ENCODE data around the gene LUC7L.

Gene LUC7L, protein sequence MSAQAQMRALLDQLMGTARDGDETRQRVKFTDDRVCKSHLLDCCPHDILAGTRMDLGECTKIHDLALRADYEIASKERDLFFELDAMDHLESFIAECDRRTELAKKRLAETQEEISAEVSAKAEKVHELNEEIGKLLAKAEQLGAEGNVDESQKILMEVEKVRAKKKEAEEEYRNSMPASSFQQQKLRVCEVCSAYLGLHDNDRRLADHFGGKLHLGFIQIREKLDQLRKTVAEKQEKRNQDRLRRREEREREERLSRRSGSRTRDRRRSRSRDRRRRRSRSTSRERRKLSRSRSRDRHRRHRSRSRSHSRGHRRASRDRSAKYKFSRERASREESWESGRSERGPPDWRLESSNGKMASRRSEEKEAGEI
- 67.3 to 155 (median 128) reads per million in 9 experiments for total RNA-seq

DNA sequence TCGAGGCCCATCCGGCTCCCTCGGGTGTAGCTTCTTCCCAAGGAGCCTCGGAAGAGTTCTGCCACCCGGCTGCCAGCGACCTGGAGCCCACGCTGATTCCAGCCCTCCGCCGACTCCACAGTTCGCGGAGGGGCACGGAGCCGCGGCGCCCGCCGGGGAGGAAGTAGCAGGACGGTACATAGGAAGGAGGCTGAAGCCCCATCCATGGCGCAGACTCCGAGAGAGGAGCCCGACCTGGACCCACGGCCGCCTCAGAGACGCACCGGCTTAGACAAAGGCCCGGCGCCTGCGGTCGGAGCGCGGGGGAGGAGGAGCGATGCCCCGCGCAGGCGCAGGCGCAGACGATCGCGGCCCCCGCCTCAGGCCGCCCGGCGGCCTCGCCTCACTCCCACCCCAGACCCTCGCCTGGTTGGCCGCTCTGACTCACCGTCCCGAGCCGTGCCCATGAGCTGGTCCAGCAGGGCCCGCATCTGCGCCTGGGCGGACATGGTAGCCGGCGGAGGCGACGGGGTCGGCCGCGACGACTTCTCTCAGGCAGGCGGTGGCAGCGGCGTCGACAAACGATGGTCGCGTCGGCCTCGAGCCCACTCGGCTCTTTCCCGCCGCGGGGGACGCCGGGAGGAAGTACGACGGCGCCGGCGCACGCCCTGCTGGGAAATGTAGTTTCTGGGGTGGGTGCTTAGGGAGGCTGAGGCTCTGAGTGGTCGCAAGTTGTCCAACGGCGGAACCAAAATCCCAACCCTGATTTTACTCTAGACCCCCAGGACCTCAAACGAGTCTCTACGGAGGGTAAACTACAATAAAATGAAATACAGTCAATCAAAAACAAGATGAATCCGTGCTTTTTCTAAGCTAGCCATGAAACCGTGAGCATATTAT is at the start of gene LUC7L:
LUC7L (minus strand) TSS at position 598 of the 879 bp plus-strand sequence; CDS start at position 488, 110 bp downstream.
- Mint-ChIP-seq H3K36me3 (ENCODE audit: insufficient read depth) (peaks cover 58% of the 10 kb centered on the region), H3K27ac (peak within 1 kb of the TSS; percentile 93 to 94), H3K4me1 (ENCODE audit: low read depth in 2 of 2) (peaks cover 13 to 14% of the 10 kb centered on the region in 2 donors), H3K27me3 (no peaks in the 10 kb centered on the region), H3K4me3 (peak within 1 kb of the TSS; percentile 86 to 87), H3K9me3 (no peaks in the 10 kb centered on the region)
- peak; percentile 89 for ATAC-seq (replicated peaks)
- DNase-seq = peak; percentile 78 to 85 (median 80)

DNA sequence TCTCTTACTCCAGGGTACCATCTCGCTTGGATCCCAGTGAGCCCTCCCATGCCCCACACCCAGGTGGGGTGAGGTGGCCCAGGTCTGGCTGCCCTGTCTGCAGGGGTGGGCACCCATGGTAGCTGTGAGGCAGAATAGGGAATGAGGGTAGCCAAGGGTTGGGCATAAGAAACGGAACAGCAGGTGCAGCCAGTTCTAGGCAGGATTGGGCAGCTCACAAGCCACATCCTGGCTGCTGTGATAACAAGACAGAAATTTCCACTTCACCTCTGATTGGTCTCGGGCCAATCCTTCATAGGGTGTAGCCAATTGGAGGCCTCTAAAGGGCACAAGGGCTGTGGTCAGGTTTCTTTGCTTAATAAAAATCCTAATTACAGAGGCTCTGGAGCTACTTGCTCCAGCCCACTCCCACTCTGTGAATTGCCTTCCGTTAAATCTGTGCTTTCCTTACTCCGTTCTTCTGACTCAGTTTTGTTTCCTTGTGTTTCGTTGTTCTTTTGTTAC is 49.7 kb upstream of the LUC7L start:
- H3K27ac Mint-ChIP-seq = no peak overlapping the region
- no peak overlapping the region for H3K4me3 Mint-ChIP-seq
- DNase-seq (peak; percentile 11 to 29 (median 19)), ATAC-seq (replicated peaks) (peak; percentile 74)
- peaks cover 7% of the 10 kb centered on the region in 2 donors for H3K4me1 Mint-ChIP-seq (ENCODE audit: low read depth in 2 of 2)
- peaks cover 5% of the 10 kb centered on the region for H3K36me3 Mint-ChIP-seq (ENCODE audit: insufficient read depth)
- H3K9me3 Mint-ChIP-seq = no peaks in the 10 kb centered on the region
- H3K27me3 Mint-ChIP-seq = peaks cover 6 to 40% of the 10 kb centered on the region in 2 donors

GRCh38 chr16:276426-277077 is 47.3 kb upstream of the LUC7L start:
- no peak overlapping the region for H3K27ac Mint-ChIP-seq
- peaks cover 6 to 34% of the 10 kb centered on the region in 2 donors for H3K27me3 Mint-ChIP-seq
- H3K4me1 Mint-ChIP-seq (ENCODE audit: low read depth in 2 of 2) = peaks cover 7% of the 10 kb centered on the region in 2 donors
- no peaks in the 10 kb centered on the region for H3K9me3 Mint-ChIP-seq
- no peak for DNase-seq
- peak overlapping the region; percentile 61 to 74 for H3K4me3 Mint-ChIP-seq
- no peak for ATAC-seq (replicated peaks)
- H3K36me3 Mint-ChIP-seq (ENCODE audit: insufficient read depth) = no peaks in the 10 kb centered on the region

DNA sequence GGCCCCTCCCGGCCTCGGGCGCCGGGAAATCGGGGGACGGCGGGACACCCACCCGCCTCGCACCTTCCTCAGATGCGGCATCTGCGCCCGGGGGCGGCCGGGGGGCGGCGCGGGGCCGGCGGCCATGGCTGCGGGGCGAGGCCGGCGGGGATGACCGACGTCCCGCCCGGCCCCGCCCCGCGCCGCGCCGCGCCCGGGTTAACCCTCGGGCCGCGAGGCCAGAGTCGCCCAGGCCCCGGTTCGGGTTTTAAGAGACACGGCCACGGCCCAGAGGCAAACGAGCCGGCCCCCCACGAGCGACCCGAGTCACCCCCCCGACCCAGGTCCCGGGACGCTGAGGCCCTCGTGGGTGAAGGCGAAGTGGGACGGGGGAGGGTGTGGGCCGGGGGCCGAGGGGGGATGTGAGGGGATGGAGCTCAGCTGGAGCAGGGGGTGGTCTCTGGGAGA is 46.6 kb upstream of the LUC7L start, which contains the start of gene RGS11:
RGS11 (minus strand) TSS at position 159 of the 447 bp plus-strand sequence; CDS start at position 126, 33 bp downstream.
- Mint-ChIP-seq H3K4me3 (peak within 1 kb of the TSS; percentile 61 to 74), H3K27me3 (peaks cover 6 to 29% of the 10 kb centered on the region in 2 donors), H3K27ac (no peak within 1 kb of the TSS), H3K36me3 (ENCODE audit: insufficient read depth) (no peaks in the 10 kb centered on the region), H3K9me3 (no peaks in the 10 kb centered on the region), H3K4me1 (ENCODE audit: low read depth in 2 of 2) (peaks cover 5 to 7% of the 10 kb centered on the region in 2 donors)
- DNase-seq (no peak), ATAC-seq (replicated peaks) (no peak)

GRCh38 chr16:275041-275641 is 45.9 kb upstream of the LUC7L start:
- peak; percentile 35 for ATAC-seq (replicated peaks)
- Mint-ChIP-seq H3K27me3 (peaks cover 6 to 29% of the 10 kb centered on the region in 2 donors), H3K36me3 (ENCODE audit: insufficient read depth) (no peaks in the 10 kb centered on the region), H3K27ac (no peak overlapping the region), H3K9me3 (no peaks in the 10 kb centered on the region), H3K4me3 (peak overlapping the region; percentile 45 to 54), H3K4me1 (ENCODE audit: low read depth in 2 of 2) (peaks cover 5 to 7% of the 10 kb centered on the region in 2 donors)
- DNase-seq = no peak

- Mint-ChIP-seq H3K4me1 (ENCODE audit: low read depth in 2 of 2) (peaks cover 1 to 3% of the 10 kb centered on the region in 2 donors), H3K27ac (no peak overlapping the region), H3K9me3 (no peaks in the 10 kb centered on the region), H3K36me3 (ENCODE audit: insufficient read depth) (no peaks in the 10 kb centered on the region), H3K27me3 (peaks cover 6 to 20% of the 10 kb centered on the region in 2 donors), H3K4me3 (no peak overlapping the region)
- DNase-seq (no peak), ATAC-seq (replicated peaks) (no peak)
Observed at GRCh38 chr16:273547-274421, 44.5 kb upstream of the LUC7L start.

GRCh38 chr16:272633-273546 is 43.6 kb upstream of the LUC7L start:
- Mint-ChIP-seq H3K9me3 (no peaks in the 10 kb centered on the region), H3K27ac (no peak overlapping the region), H3K36me3 (ENCODE audit: insufficient read depth) (no peaks in the 10 kb centered on the region), H3K4me1 (ENCODE audit: low read depth in 2 of 2) (peaks cover 0 to 3% of the 10 kb centered on the region in 2 donors), H3K4me3 (no peak overlapping the region), H3K27me3 (peaks cover 6 to 15% of the 10 kb centered on the region in 2 donors)
- ATAC-seq (replicated peaks) (no peak), DNase-seq (no peak)

- no peak overlapping the region for H3K27ac Mint-ChIP-seq
- DNase-seq = no peak
- no peaks in the 10 kb centered on the region for H3K27me3 Mint-ChIP-seq
- H3K4me1 Mint-ChIP-seq (ENCODE audit: low read depth in 2 of 2) = peaks cover 0 to 4% of the 10 kb centered on the region in 2 donors
- no peak for ATAC-seq (replicated peaks)
- H3K4me3 Mint-ChIP-seq = no peak overlapping the region
- H3K36me3 Mint-ChIP-seq (ENCODE audit: insufficient read depth) = peaks cover 2% of the 10 kb centered on the region
- no peaks in the 10 kb centered on the region for H3K9me3 Mint-ChIP-seq
Observed at GRCh38 chr16:270381-271255, 41.4 kb upstream of the LUC7L start.

DNA sequence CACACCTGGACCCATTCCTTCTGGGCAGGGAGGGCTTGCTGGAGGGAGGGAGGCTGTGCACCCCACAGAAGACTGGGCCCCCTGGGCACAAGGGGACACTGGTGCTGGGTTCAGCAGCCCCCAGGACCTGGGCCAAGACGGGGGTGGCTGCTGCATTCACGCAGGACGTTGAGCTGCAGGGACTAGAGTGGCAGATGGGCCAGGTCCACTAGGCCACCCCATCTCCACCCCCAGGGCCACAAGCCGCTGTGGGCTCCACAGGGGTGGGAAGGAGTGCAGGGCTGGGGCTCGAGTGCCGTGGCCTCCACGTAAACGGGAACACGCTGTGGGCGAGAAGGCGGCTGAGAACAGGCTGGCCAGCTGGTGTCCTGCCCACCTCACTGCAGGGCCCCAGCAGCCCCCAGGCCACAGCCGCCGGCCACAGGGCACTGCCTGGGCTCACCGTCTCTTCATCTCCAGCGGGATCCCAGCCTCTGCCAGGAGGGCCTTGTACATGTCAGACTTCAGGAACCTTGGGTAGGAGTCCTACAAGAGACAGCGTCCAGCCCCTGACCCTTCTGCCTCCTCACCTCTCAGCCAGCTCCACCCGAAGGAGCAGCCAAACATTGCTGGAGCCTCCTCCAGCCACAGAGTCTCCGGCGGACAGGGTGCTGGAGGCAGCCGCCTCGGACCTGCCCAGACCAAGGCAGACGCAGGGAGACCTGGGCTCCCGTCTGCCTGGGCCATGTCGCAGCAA is 40.0 kb upstream of the LUC7L start:
- no peak overlapping the region for H3K27ac Mint-ChIP-seq
- no peak for DNase-seq
- H3K36me3 Mint-ChIP-seq (ENCODE audit: insufficient read depth) = peaks cover 5% of the 10 kb centered on the region
- no peak overlapping the region for H3K4me3 Mint-ChIP-seq
- peaks cover 0 to 4% of the 10 kb centered on the region in 2 donors for H3K4me1 Mint-ChIP-seq (ENCODE audit: low read depth in 2 of 2)
- no peak for ATAC-seq (replicated peaks)
- no peaks in the 10 kb centered on the region for H3K27me3 Mint-ChIP-seq
- H3K9me3 Mint-ChIP-seq = no peaks in the 10 kb centered on the region

Measured in effector memory CD8-positive, alpha-beta T cell (primary cell).